Putamen (tissue), 1 donor: ENCODE results near the gene TAS2R13.

ENCODE experiments used
- DNase-seq: peaks from one replicate; pipeline ENCODE4 v3.0.0-alpha.2; 2016; ENCODE audit warnings: low spot score

TAS2R13 gene

GRCh38 chr12:10909462-10909861 is at the start of gene TAS2R13:
TAS2R13 (minus strand) TSS chr12:10909562; CDS start chr12:10909298, 264 bp downstream.
- no peak for DNase-seq

GRCh38 chr12:10957741-10958140 is 48.4 kb upstream of the TAS2R13 start:
- DNase-seq: no peak

- DNase-seq: no peak
Measured at GRCh38 chr12:10956085-10956484, 46.7 kb upstream of the TAS2R13 start.

GRCh38 chr12:10952645-10953044 is 43.3 kb upstream of the TAS2R13 start:
- peak; percentile 12 for DNase-seq

- DNase-seq: no peak
Measured at GRCh38 chr12:10943167-10943566, 33.8 kb upstream of the TAS2R13 start.

GRCh38 chr12:10941916-10942607 is 32.7 kb upstream of the TAS2R13 start:
- no peak for DNase-seq

GRCh38 chr12:10941369-10941768 is 32.0 kb upstream of the TAS2R13 start:
- DNase-seq: no peak

- DNase-seq: no peak
Measured at GRCh38 chr12:10940389-10940788, 31.0 kb upstream of the TAS2R13 start.

GRCh38 chr12:10939163-10939562 is 29.8 kb upstream of the TAS2R13 start, which contains the start of gene TAS2R14:
TAS2R14 (minus strand) TSS chr12:10939263; CDS start chr12:10939207, 56 bp downstream.
- no peak for DNase-seq

GRCh38 chr12:10936506-10936905 is 27.1 kb upstream of the TAS2R13 start:
- DNase-seq: no peak

- DNase-seq: no peak
Measured at GRCh38 chr12:10928746-10929286, 19.5 kb upstream of the TAS2R13 start, which contains the start of gene PRH2. PRH2 (plus strand) TSS chr12:10929236; CDS start chr12:10929274, 38 bp downstream.

- no peak for DNase-seq
Measured at GRCh38 chr12:10926269-10926668, 16.9 kb upstream of the TAS2R13 start.

- DNase-seq: no peak
Measured at GRCh38 chr12:10919809-10920208, 10.4 kb upstream of the TAS2R13 start.

GRCh38 chr12:10910380-10910779 is 1.0 kb upstream of the TAS2R13 start:
- no peak for DNase-seq

- DNase-seq: no peak
Measured at GRCh38 chr12:10904686-10905085, 4.7 kb downstream of the TAS2R13 start.

- no peak for DNase-seq
Measured at GRCh38 chr12:10901427-10901826, 7.9 kb downstream of the TAS2R13 start.

GRCh38 chr12:10900972-10901371 is 8.4 kb downstream of the TAS2R13 start:
- no peak for DNase-seq

GRCh38 chr12:10900530-10900929 is 8.8 kb downstream of the TAS2R13 start:
- no peak for DNase-seq

GRCh38 chr12:10896854-10897253 is 12.5 kb downstream of the TAS2R13 start:
- no peak for DNase-seq

GRCh38 chr12:10891937-10892336 is 17.4 kb downstream of the TAS2R13 start:
- no peak for DNase-seq

- DNase-seq: no peak
Measured at GRCh38 chr12:10889226-10889625, 20.1 kb downstream of the TAS2R13 start.

GRCh38 chr12:10884086-10884725 is 25.2 kb downstream of the TAS2R13 start, which contains the start of gene PRH1:
PRH1 (minus strand) TSS chr12:10884255; CDS start chr12:10884217, 38 bp downstream.
- no peak for DNase-seq

- no peak for DNase-seq
Measured at GRCh38 chr12:10873378-10873777, 36.0 kb downstream of the TAS2R13 start.
